IPS-15b (cell line): ENCODE data around the gene CD74.

Experiments used
- H3K27me3 ChIP-seq: one replicate; pipeline ENCODE4 v1.6.1; 2013; ENCODE audit warnings: low read length; ENCODE audit not compliant: control insufficient read depth, insufficient read depth
- H3K36me3 ChIP-seq: one replicate; pipeline ENCODE4 v1.6.1; 2013; ENCODE audit warnings: low read length; ENCODE audit not compliant: control insufficient read depth, insufficient read depth
- H3K4me1 ChIP-seq: one replicate; pipeline ENCODE4 v1.6.1; 2013; ENCODE audit warnings: mild to moderate bottlenecking, low read length; ENCODE audit not compliant: control insufficient read depth, insufficient read depth
- H3K4me3 ChIP-seq: one replicate; pipeline ENCODE4 v1.5.1; 2013; ENCODE audit warnings: low read depth, low read length
- H3K9ac ChIP-seq: one replicate; pipeline ENCODE4 v1.6.1; 2013; ENCODE audit warnings: low read depth, mild to moderate bottlenecking, low read length
- H3K9me3 ChIP-seq: one replicate; pipeline ENCODE4 v1.6.1; 2013; ENCODE audit warnings: mild to moderate bottlenecking, low read length; ENCODE audit not compliant: control insufficient read depth, insufficient read depth

CD74 gene

DNA sequence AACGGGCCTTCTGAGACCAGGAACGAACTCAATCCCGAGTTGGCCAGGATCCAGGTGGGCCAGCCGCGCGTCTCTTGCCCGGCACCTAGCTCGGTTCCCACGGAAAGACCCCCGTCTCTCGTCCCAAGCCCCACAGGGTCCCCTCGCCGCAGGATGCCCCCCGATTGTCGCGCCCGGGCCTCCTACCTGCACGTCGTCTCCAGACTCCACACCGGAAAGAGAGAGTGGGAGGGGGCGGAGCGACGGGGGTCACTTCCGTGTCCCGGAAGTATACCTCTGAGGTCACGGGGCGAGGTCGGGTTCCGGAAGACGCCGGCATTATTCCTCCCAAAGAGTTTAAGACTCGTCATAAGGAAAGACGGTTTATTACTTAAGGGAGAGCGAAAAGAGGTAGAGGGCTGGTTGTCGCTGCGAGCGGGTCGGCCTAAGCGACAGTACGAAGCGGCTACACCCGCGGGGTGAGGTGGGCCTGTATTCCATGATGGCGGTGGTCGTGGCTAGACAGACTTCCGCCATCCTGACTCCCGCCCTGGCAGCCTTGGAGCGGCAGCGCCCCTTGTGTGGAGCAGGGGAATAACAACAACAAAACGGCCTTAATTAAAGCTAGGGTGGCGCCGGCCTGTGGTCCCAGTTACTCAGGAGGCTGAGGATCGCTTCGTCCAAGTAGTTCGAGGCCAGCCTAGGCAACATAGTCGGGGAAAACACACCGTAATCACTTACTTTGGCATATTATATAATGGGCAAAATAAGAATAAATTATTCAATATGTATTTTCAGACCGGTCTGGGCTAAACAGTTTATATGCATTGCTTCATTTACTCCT is 37.0 kb upstream of the CD74 start, which contains the start of gene RPS14:
RPS14 (minus strand) TSS at position 223 of the 823 bp plus-strand sequence. CDS start 2,006 bp downstream, outside the sequence.
- Histone ChIP-seq H3K36me3 (peaks cover 45% of the 10 kb centered on the region), H3K9ac (peak within 1 kb of the TSS; percentile 100), H3K4me3 (peak within 1 kb of the TSS; percentile 97), H3K27me3 (no peaks in the 10 kb centered on the region), H3K4me1 (peaks cover 18% of the 10 kb centered on the region), H3K9me3 (no peaks in the 10 kb centered on the region)

GRCh38 chr5:150448952-150449516 is 36.3 kb upstream of the CD74 start:
- Histone ChIP-seq H3K9me3 (no peaks in the 10 kb centered on the region), H3K36me3 (peaks cover 51% of the 10 kb centered on the region)

GRCh38 chr5:150448334-150448733 is 35.6 kb upstream of the CD74 start:
- peaks cover 10% of the 10 kb centered on the region for H3K4me1 ChIP-seq
- H3K4me3 ChIP-seq, result peak overlapping the region; percentile 97

More at GRCh38 chr5:150448952-150449516, 36.3 kb upstream of the CD74 start:
- H3K9ac ChIP-seq, result peak overlapping the region; percentile 100
- peaks cover 12% of the 10 kb centered on the region for H3K4me1 ChIP-seq
- peak overlapping the region; percentile 97 for H3K4me3 ChIP-seq
- no peaks in the 10 kb centered on the region for H3K27me3 ChIP-seq

DNA sequence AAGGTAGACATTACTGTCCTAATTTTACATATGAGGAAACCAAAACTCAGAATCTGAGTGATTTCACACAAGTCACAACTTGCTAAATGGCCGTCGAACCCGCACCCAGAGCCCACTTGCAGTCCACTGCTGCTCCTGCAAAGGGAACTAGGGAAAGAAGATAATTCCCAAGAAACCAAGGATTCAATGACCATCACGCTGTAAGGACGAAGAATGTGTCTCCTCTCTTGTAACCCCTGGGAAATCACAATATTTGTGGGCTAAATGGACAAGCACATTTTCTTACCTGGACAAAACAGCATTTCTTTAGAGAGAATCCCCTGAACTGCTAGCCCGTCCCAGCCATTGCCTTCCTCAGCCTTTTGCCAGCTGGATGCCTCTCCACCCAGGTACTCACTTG is 34.5 kb upstream of the CD74 start:
- peak overlapping the region; percentile 100 for H3K9ac ChIP-seq
- H3K4me1 ChIP-seq, result peaks cover 10% of the 10 kb centered on the region
- H3K4me3 ChIP-seq, result no peak overlapping the region
- H3K27me3 ChIP-seq, result no peaks in the 10 kb centered on the region
- peaks cover 58% of the 10 kb centered on the region for H3K36me3 ChIP-seq
- no peaks in the 10 kb centered on the region for H3K9me3 ChIP-seq

More at GRCh38 chr5:150448334-150448733, 35.6 kb upstream of the CD74 start:
- Histone ChIP-seq H3K36me3 (peaks cover 58% of the 10 kb centered on the region), H3K9ac (peak overlapping the region; percentile 100), H3K27me3 (no peaks in the 10 kb centered on the region), H3K9me3 (no peaks in the 10 kb centered on the region)

DNA sequence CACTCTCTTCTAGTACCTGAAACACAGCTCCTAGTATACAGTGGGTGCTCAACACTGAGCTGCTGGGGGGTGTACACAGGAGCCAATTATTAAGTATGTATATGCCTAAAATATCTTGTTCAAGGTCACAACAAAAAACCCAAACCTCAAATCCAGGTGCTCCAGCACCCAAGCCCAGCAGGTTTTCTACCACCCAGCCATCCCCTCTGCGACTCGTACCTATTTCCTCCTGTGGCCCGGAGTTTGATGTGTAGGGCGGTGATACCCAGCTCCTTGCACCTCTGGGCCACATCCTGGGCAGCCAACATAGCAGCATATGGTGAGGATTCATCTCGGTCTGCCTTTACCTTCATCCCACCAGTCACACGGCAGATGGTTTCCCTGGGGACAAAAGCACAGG is 33.9 kb upstream of the CD74 start:
- Histone ChIP-seq H3K4me1 (peaks cover 13% of the 10 kb centered on the region), H3K4me3 (no peak overlapping the region), H3K9me3 (no peaks in the 10 kb centered on the region), H3K36me3 (peaks cover 58% of the 10 kb centered on the region), H3K27me3 (no peaks in the 10 kb centered on the region), H3K9ac (no peak overlapping the region)

- Histone ChIP-seq H3K4me1 (peaks cover 15% of the 10 kb centered on the region), H3K4me3 (no peak overlapping the region), H3K27me3 (no peaks in the 10 kb centered on the region), H3K9ac (no peak overlapping the region), H3K9me3 (no peaks in the 10 kb centered on the region), H3K36me3 (peaks cover 58% of the 10 kb centered on the region)
Measured at GRCh38 chr5:150446088-150446487, 33.4 kb upstream of the CD74 start.

GRCh38 chr5:150444770-150445169 is 32.1 kb upstream of the CD74 start:
- no peak overlapping the region for H3K9ac ChIP-seq
- no peaks in the 10 kb centered on the region for H3K9me3 ChIP-seq
- no peaks in the 10 kb centered on the region for H3K27me3 ChIP-seq
- peaks cover 58% of the 10 kb centered on the region for H3K36me3 ChIP-seq
- H3K4me1 ChIP-seq, result peaks cover 17% of the 10 kb centered on the region
- no peak overlapping the region for H3K4me3 ChIP-seq

GRCh38 chr5:150443242-150444075 is 30.7 kb upstream of the CD74 start:
- peaks cover 49% of the 10 kb centered on the region for H3K36me3 ChIP-seq

GRCh38 chr5:150442699-150443080 is 30.0 kb upstream of the CD74 start:
- Histone ChIP-seq H3K27me3 (no peaks in the 10 kb centered on the region), H3K36me3 (peaks cover 42% of the 10 kb centered on the region), H3K9ac (no peak overlapping the region), H3K4me3 (no peak overlapping the region), H3K9me3 (no peaks in the 10 kb centered on the region), H3K4me1 (peaks cover 12% of the 10 kb centered on the region)

More at GRCh38 chr5:150443242-150444075, 30.7 kb upstream of the CD74 start:
- Histone ChIP-seq H3K9ac (no peak overlapping the region), H3K9me3 (no peaks in the 10 kb centered on the region), H3K4me3 (no peak overlapping the region), H3K27me3 (no peaks in the 10 kb centered on the region), H3K4me1 (peaks cover 17% of the 10 kb centered on the region)

GRCh38 chr5:150441813-150442698 is 29.3 kb upstream of the CD74 start:
- Histone ChIP-seq H3K4me3 (peak overlapping the region; percentile 3), H3K27me3 (no peaks in the 10 kb centered on the region), H3K9ac (no peak overlapping the region), H3K36me3 (peaks cover 36% of the 10 kb centered on the region), H3K4me1 (peaks cover 7% of the 10 kb centered on the region), H3K9me3 (no peaks in the 10 kb centered on the region)
